Endothelial cell of umbilical vein (primary cell): ENCODE measurements around the gene SFI1.

Source experiments
- CTCF ChIP-seq, 2 donors: IDR thresholded peaks; 1 replicate in 1 of 2; 2 replicates in 1 of 2; pipeline ENCODE4 v1.5.1; 2011; ENCODE audit warnings: low read length in 2 of 2, mild to moderate bottlenecking in 2 of 2, moderate library complexity in 2 of 2, control low read depth in 1 of 2, inconsistent platforms in 1 of 2, low read depth in 1 of 2; ENCODE audit not compliant: insufficient read depth in 1 of 2; ENCODE audit errors: extremely low read depth in 1 of 2
- EZH2 ChIP-seq: IDR thresholded peaks from 2 replicates; pipeline ENCODE4 v1.6.1; 2012; ENCODE audit warnings: borderline replicate concordance, low read depth, mild to moderate bottlenecking, moderate library complexity, low read length, inconsistent platforms; ENCODE audit not compliant: severe bottlenecking
- JUN ChIP-seq: IDR thresholded peaks from 2 replicates; pipeline ENCODE4 v1.6.1; 2011; ENCODE audit warnings: borderline replicate concordance, low read depth; ENCODE audit not compliant: insufficient read length, insufficient read depth
- MAX ChIP-seq: IDR thresholded peaks from 2 replicates; pipeline ENCODE4 v1.6.1; 2011; ENCODE audit not compliant: insufficient read depth, insufficient read length
- POLR2A ChIP-seq: IDR thresholded peaks from 2 replicates; pipeline ENCODE4 v1.6.1; 2012; ENCODE audit warnings: low read depth, mild to moderate bottlenecking, control low read depth, low read length
- POLR2AphosphoS5 ChIP-seq: IDR thresholded peaks from 2 replicates; pipeline ENCODE4 v1.6.1; 2012; ENCODE audit warnings: low read depth, mild to moderate bottlenecking, control low read depth, low read length, moderate library complexity; ENCODE audit not compliant: insufficient read depth

GRCh38 chr22:31584804-31585160 is 88.4 kb downstream of the SFI1 start:
- TF ChIP-seq EZH2 (no peak), CTCF (IDR thresholded peaks at IDR 0.05; ENCODE audit: extremely low read depth in 1 of 2, insufficient read depth in 1 of 2, low read depth in 1 of 2, low read length in 2 of 2) (no peak), POLR2A (no peak), POLR2AphosphoS5 (no peak), JUN (no peak), MAX (no peak)
